Measurements from ENCODE around the gene KRT77. TPM values are rescaled to one million over a fixed set of nuclear protein-coding genes. Genes with fewer than 3 reads are reported as not detected.
"Not testable (repeated sequence)": the region's sequence is repeated elsewhere in the genome, so short reads cannot be mapped to it uniquely, and the experiment has no call there.

KRT77 gene
- total RNA-seq, 4 donors from 2014 or later = not detected

DNA sequence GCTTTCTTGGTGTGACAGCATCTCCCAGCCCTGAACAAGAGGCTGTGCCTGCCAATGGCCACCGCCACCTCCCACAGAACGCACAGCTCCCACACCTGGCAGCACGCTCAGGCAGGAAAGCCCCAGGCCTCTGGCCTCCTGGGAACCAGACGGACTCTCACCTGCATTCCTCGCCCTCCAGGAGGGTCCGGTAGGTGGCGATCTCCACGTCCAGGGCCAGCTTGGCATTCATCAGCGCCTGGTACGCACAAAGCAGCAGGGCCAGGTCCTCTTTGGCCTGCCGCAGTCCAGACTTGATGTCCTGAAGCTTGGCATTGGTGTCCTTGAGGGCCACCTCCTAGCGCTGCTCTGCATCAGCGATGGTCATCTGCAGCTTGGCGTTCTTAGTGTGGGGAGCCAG, 12.1 kb upstream of the KRT77 start:
- Histone ChIP-seq H3K9me3 (no peaks in the 10 kb centered on the region), H3K36me3 (no peaks in the 10 kb centered on the region), H3K27ac (no peak overlapping the region), H3K4me3 (no peak overlapping the region), H3K27me3 (peaks cover 0 to 16% of the 10 kb centered on the region in 2 donors), H3K4me1 (peaks cover 0 to 7% of the 10 kb centered on the region in 2 donors)
- intact Hi-C loops (cut with DNase I; ENCODE audit: low total_unique reads) = no loop called here
- DNase-seq = no peak
- no peak for TF ChIP-seq POLR2A (IDR thresholded peaks at IDR 0.05)
- TF ChIP-seq, protein P1, sequence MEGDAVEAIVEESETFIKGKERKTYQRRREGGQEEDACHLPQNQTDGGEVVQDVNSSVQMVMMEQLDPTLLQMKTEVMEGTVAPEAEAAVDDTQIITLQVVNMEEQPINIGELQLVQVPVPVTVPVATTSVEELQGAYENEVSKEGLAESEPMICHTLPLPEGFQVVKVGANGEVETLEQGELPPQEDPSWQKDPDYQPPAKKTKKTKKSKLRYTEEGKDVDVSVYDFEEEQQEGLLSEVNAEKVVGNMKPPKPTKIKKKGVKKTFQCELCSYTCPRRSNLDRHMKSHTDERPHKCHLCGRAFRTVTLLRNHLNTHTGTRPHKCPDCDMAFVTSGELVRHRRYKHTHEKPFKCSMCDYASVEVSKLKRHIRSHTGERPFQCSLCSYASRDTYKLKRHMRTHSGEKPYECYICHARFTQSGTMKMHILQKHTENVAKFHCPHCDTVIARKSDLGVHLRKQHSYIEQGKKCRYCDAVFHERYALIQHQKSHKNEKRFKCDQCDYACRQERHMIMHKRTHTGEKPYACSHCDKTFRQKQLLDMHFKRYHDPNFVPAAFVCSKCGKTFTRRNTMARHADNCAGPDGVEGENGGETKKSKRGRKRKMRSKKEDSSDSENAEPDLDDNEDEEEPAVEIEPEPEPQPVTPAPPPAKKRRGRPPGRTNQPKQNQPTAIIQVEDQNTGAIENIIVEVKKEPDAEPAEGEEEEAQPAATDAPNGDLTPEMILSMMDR (IDR thresholded peaks at IDR 0.05) = no peak

DNA sequence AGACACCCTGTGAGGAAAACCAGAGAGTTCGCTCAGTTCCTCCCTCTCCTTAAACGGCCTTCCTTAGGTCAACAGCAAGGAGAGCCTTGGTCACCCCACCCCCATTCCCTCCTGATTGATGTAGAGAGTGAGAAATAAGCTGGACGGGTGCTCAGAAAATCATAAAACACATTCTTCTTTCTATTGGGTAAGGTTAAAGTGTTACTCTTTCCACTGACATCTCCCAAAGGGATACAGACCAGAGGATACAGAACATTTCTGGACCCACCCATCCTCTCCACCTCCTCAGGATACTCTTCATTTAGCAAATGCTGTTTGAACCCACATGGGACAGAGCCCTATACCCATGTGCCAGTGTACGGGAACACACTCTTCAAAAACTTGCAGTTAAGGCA, 11.6 kb upstream of the KRT77 start:
- H3K36me3 ChIP-seq = no peaks in the 10 kb centered on the region
- TF ChIP-seq, protein P1 (IDR thresholded peaks at IDR 0.05) = no peak
- TF ChIP-seq POLR2A (IDR thresholded peaks at IDR 0.05) = no peak
- H3K4me1 ChIP-seq = peaks cover 0 to 7% of the 10 kb centered on the region in 2 donors
- H3K27me3 ChIP-seq = peaks cover 0 to 16% of the 10 kb centered on the region in 2 donors
- no peak overlapping the region for H3K4me3 ChIP-seq
- DNase-seq = no peak
- intact Hi-C loops (cut with DNase I; ENCODE audit: low total_unique reads) = no loop called here
- H3K27ac ChIP-seq = no peak overlapping the region
- no peaks in the 10 kb centered on the region for H3K9me3 ChIP-seq

DNA sequence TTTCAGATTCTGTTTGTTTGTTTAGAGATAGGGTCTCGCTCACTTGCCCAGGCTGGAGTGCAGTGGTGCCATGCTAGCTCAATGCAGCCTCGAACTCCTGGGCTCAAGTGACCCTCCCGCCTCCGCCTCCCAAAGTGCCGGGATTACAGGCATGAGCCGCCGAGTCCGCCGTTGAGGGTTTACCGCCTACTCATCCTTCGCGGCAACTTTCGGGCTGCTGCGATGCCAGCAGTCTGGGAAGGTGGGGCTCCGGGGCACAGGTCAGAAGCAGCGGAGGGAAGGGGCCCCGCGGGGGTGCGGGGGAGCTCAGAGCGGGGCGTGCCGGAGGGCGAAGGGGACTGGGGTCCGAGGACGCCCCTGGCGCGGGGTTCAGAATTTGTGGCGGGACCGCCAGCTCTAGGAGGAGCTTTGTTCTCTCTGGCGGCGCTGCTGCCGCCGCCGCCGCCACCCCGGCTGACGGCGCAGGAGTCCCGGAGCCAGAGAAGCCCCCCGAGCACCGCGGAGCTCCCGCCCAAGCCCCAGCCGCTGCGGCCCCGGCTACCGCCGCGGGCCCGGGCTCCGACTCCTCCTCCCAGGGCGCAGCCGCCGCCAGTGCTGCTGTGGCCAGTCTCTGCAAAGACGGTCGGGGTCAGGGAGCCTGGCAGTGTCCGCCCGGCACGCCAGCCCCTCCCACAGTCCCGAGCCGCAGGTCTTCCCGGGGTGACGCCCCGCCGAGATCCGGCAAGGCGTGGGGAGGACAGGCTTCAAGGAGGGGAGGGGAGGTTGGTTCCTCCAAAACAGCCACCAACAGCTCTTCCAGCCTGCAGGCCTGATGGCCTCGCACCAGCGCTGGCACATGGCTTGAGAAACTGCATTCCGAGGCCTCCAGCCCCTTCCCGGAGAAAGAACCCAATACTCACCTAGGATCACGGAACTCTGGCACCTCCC, 10.9 kb upstream of the KRT77 start:
- no peaks in the 10 kb centered on the region for H3K36me3 ChIP-seq
- H3K4me3 ChIP-seq = no peak overlapping the region
- intact Hi-C loops (cut with DNase I; ENCODE audit: low total_unique reads) = no loop called here
- peaks cover 0 to 16% of the 10 kb centered on the region in 2 donors for H3K27me3 ChIP-seq
- H3K9me3 ChIP-seq = no peaks in the 10 kb centered on the region
- peaks cover 0 to 7% of the 10 kb centered on the region in 2 donors for H3K4me1 ChIP-seq
- TF ChIP-seq, protein P1 (IDR thresholded peaks at IDR 0.05) = no peak
- TF ChIP-seq POLR2A (IDR thresholded peaks at IDR 0.05) = no peak
- no peak overlapping the region for H3K27ac ChIP-seq
- DNase-seq = no peak

DNA sequence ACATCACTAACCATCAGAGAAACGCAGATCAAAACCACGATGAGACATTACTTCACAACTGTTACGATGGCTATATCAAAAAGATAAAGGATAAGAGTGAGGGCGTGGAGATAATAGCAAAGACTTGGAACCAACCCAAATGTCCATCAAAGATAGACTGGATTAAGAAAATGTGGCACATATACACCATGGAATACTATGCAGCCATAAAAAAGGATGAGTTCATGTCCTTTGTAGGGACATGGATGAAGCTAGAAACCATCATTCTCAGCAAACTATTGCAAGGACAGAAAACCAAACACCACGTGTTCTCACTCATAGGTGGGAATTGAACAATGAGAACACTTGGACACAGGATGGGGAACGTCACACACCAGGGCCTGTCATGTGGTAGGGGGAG, 8.8 kb upstream of the KRT77 start:
- H3K4me1 ChIP-seq; H3K4me3 ChIP-seq; H3K36me3 ChIP-seq; DNase-seq; H3K9me3 ChIP-seq; H3K27ac ChIP-seq; intact Hi-C loops (cut with DNase I; ENCODE audit: low total_unique reads): not testable (repeated sequence)
- peaks cover 0 to 16% of the 10 kb centered on the region in 2 donors for H3K27me3 ChIP-seq

DNA sequence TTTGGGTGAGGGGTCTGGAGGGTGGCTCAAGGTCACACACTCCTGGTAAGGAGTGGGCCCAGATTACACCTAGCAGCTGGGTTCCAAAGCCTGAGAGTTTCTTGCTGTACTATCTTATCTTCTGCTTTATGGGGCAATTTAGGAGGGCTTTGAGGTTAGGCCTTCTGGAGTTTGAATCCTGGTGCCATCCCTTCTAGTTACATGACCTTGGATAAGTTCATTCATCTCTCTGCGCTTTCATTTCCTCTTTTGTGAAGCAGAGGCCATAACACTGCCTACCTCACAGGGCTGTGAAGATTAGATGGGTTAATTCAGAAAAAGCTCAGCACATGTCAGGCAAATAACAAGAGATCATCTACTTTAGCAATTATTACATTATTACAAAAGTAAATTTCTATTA, 7.4 kb upstream of the KRT77 start:
- Histone ChIP-seq H3K4me3 (no peak overlapping the region), H3K4me1 (peaks cover 0 to 7% of the 10 kb centered on the region in 2 donors), H3K36me3 (no peaks in the 10 kb centered on the region), H3K9me3 (no peaks in the 10 kb centered on the region), H3K27me3 (peaks cover 0 to 16% of the 10 kb centered on the region in 2 donors), H3K27ac (no peak overlapping the region)
- intact Hi-C loops (cut with DNase I; ENCODE audit: low total_unique reads) = no loop called here
- no peak for TF ChIP-seq POLR2A (IDR thresholded peaks at IDR 0.05)
- TF ChIP-seq, protein P1 (IDR thresholded peaks at IDR 0.05) = no peak
- DNase-seq = no peak
